ENCODE data around the gene NUP214.

NUP214 gene

DNA sequence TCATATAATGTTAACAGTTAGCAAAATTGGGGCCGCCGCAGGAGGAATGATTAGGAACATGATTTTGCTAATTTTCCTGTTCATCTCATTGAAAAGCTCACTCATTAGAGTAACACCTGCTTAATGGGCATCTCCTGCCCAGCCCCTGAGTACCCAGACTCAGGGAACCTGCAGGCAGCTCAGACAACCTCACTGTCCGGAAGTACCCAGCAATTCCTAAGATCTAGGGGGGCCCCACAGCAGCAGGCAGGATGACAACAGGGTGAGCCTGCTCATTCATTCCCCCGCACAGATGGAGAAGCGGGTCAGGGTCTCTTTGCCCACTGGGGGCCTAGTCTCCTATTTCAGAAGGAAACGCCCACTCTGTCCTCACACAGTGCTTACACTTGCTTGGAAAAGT is 138.3 kb downstream of the NUP214 start:
- no peaks in the 10 kb centered on the region for H3K9me3 ChIP-seq (ENCODE audit: control insufficient read depth, insufficient read depth, low read length)
- no peak for TF ChIP-seq EZH2phosphoT487 (IDR thresholded peaks at IDR 0.05; ENCODE audit: borderline replicate concordance, low read length)
- TF ChIP-seq, protein P1, sequence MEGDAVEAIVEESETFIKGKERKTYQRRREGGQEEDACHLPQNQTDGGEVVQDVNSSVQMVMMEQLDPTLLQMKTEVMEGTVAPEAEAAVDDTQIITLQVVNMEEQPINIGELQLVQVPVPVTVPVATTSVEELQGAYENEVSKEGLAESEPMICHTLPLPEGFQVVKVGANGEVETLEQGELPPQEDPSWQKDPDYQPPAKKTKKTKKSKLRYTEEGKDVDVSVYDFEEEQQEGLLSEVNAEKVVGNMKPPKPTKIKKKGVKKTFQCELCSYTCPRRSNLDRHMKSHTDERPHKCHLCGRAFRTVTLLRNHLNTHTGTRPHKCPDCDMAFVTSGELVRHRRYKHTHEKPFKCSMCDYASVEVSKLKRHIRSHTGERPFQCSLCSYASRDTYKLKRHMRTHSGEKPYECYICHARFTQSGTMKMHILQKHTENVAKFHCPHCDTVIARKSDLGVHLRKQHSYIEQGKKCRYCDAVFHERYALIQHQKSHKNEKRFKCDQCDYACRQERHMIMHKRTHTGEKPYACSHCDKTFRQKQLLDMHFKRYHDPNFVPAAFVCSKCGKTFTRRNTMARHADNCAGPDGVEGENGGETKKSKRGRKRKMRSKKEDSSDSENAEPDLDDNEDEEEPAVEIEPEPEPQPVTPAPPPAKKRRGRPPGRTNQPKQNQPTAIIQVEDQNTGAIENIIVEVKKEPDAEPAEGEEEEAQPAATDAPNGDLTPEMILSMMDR (IDR thresholded peaks at IDR 0.05; ENCODE audit: low read depth, low read length, poor library complexity, severe bottlenecking), result no peak
- no peak overlapping the region for H3K4me3 ChIP-seq (ENCODE audit: low read length)
- H3K9me2 ChIP-seq (replicated peaks; ENCODE audit: control insufficient read depth, low read length), result no peaks in the 10 kb centered on the region
- H3K27ac ChIP-seq (ENCODE audit: low read depth, low read length), result no peak overlapping the region
- peak overlapping the region; percentile 14; the same call in 1 of the 2 replicates for H3K4me2 ChIP-seq (ENCODE audit: low read length)
- H4K20me1 ChIP-seq (ENCODE audit: control insufficient read depth, insufficient read depth, low read depth, low read length), result no peaks in the 10 kb centered on the region
- H3F3A ChIP-seq (ENCODE audit: control insufficient read depth, insufficient read depth), result peaks cover 16% of the 10 kb centered on the region
- H3K36me3 ChIP-seq (ENCODE audit: control insufficient read depth, low read length), result peaks cover 63% of the 10 kb centered on the region
- peaks cover 60% of the 10 kb centered on the region for H3K4me1 ChIP-seq (ENCODE audit: control insufficient read depth, low read length)
- H3K79me2 ChIP-seq (ENCODE audit: control insufficient read depth, low read length), result peaks cover 75% of the 10 kb centered on the region
- no peaks in the 10 kb centered on the region for H3K27me3 ChIP-seq (ENCODE audit: control insufficient read depth, low read length)

DNA sequence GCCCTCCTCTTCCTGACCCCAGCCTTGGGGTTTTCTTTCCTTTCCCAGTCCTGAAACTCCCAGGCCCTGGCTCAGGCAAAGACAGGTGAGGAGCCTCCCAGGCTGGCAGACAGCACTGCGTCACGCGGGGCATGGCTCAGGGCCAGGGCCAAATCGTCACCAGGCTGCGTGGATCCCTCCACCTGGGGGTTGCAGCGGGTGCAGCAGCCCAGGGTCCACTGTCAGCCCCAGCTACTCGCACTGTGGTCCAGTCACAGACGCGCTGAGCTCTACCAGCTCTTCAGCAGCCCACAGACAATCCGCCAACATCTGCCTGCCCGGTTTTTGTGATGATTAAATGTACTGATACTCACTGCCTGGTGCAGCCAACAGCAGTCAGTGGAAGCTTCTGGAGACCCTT is 138.8 kb downstream of the NUP214 start:
- Histone ChIP-seq H3K27ac (ENCODE audit: low read depth, low read length) (no peak overlapping the region), H3K9me3 (ENCODE audit: control insufficient read depth, insufficient read depth, low read length) (no peaks in the 10 kb centered on the region), H3F3A (ENCODE audit: control insufficient read depth, insufficient read depth) (peaks cover 20% of the 10 kb centered on the region), H3K4me2 (ENCODE audit: low read length) (peak overlapping the region; percentile 14; the same call in 1 of the 2 replicates), H3K79me2 (ENCODE audit: control insufficient read depth, low read length) (peaks cover 81% of the 10 kb centered on the region), H3K9me2 (replicated peaks; ENCODE audit: control insufficient read depth, low read length) (no peaks in the 10 kb centered on the region), H3K27me3 (ENCODE audit: control insufficient read depth, low read length) (no peaks in the 10 kb centered on the region), H4K20me1 (ENCODE audit: control insufficient read depth, insufficient read depth, low read depth, low read length) (no peaks in the 10 kb centered on the region), H3K4me3 (ENCODE audit: low read length) (no peak overlapping the region), H3K36me3 (ENCODE audit: control insufficient read depth, low read length) (peaks cover 59% of the 10 kb centered on the region), H3K4me1 (ENCODE audit: control insufficient read depth, low read length) (peaks cover 65% of the 10 kb centered on the region)
- TF ChIP-seq, protein P1 (IDR thresholded peaks at IDR 0.05; ENCODE audit: low read depth, low read length, poor library complexity, severe bottlenecking), result no peak
- TF ChIP-seq EZH2phosphoT487 (IDR thresholded peaks at IDR 0.05; ENCODE audit: borderline replicate concordance, low read length), result no peak

DNA sequence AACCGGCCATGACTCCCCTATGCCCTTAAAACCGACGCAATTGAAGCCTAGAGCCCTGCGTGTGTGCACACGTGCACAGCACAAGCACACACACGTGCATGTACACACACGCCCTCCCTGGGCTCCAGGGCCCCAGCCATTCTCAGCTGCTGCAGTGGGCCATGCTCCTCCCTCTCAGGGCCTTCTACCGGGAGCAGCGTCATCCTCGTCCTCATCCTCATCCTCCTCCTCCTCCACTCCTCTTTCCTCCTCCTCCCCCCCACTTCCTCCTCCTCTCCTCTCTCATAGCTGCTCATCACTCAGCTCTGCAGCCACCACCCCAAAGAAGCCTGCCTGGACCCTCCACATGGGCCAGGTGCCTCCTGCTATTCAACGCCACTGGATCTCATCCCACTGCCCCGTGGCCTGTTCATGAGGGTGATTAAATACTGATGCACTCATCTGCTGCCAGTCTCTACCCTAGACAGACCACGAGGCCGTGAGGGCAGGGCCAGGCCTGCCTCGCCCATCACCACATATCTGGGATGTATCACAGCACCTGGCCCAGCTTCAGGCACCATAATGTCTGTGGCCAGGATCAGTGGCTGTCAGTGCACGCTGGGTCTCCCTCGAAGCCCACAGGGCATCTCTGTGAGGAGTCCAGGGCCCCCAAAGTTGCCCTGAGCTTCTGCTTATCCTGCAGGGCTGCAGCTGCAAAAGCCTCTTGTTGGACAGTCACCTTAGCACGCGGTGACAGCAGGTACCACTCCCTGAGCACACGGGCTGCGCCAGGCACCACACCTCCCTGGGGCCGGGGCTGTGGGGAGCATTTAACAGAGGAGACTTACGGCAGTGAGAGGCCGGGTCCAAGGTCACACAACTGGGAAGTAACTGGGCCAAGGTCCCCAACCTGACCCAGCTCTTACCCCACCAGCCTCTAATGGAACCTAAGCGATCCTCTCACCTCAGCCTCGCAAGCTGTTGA is 141.2 kb downstream of the NUP214 start:
- Histone ChIP-seq H3K27ac (ENCODE audit: low read depth, low read length) (peak overlapping the region; percentile 29), H3K4me2 (ENCODE audit: low read length) (peak overlapping the region; percentile 53), H3K27me3 (ENCODE audit: control insufficient read depth, low read length) (no peaks in the 10 kb centered on the region), H3K9me2 (replicated peaks; ENCODE audit: control insufficient read depth, low read length) (no peaks in the 10 kb centered on the region), H3K36me3 (ENCODE audit: control insufficient read depth, low read length) (peaks cover 44% of the 10 kb centered on the region), H3F3A (ENCODE audit: control insufficient read depth, insufficient read depth) (peaks cover 26% of the 10 kb centered on the region), H3K4me3 (ENCODE audit: low read length) (peak overlapping the region; percentile 31), H3K79me2 (ENCODE audit: control insufficient read depth, low read length) (peaks cover 91% of the 10 kb centered on the region), H3K4me1 (ENCODE audit: control insufficient read depth, low read length) (peaks cover 89% of the 10 kb centered on the region), H3K9me3 (ENCODE audit: control insufficient read depth, insufficient read depth, low read length) (no peaks in the 10 kb centered on the region), H4K20me1 (ENCODE audit: control insufficient read depth, insufficient read depth, low read depth, low read length) (no peaks in the 10 kb centered on the region)
- TF ChIP-seq, protein P1 (IDR thresholded peaks at IDR 0.05; ENCODE audit: low read depth, low read length, poor library complexity, severe bottlenecking), result no peak
- no peak for TF ChIP-seq EZH2phosphoT487 (IDR thresholded peaks at IDR 0.05; ENCODE audit: borderline replicate concordance, low read length)
